Mesendoderm (in vitro differentiated cells): ENCODE measurements around the gene IL17RC.
"Not testable (repeated sequence)": the region's sequence is repeated elsewhere in the genome, so short reads cannot be mapped to it uniquely, and the experiment has no call there.

ENCODE experiments used
- DNase-seq: peaks from one replicate; pipeline ENCODE4 v3.0.0; 2013
- H2AK5ac ChIP-seq: 2 replicates; pipeline ENCODE4 v1.6.1; 2013; ENCODE audit warnings: low read length, inconsistent platforms
- H2BK120ac ChIP-seq: 2 replicates; pipeline ENCODE4 v1.6.1; 2013; ENCODE audit warnings: low read depth, mild to moderate bottlenecking, low read length, moderate library complexity, mixed read lengths
- H2BK15ac ChIP-seq: replicated peaks from 2 replicates; pipeline ENCODE4 v1.6.1; 2013; ENCODE audit warnings: low read depth, mild to moderate bottlenecking, moderate library complexity
- H2BK5ac ChIP-seq: 2 replicates; pipeline ENCODE4 v1.6.1; 2013; ENCODE audit warnings: low read length, inconsistent platforms
- H3K18ac ChIP-seq: 2 replicates; pipeline ENCODE4 v1.6.1; 2013; ENCODE audit warnings: mild to moderate bottlenecking, low read length, mixed read lengths
- H3K23ac ChIP-seq: one replicate; pipeline ENCODE4 v1.6.1; 2013; ENCODE audit warnings: low read length
- H3K27ac ChIP-seq: 2 replicates; pipeline ENCODE4 v1.5.1; 2013; ENCODE audit warnings: low read depth, mild to moderate bottlenecking, inconsistent platforms, low read length, moderate library complexity
- H3K27me3 ChIP-seq: 2 replicates; pipeline ENCODE4 v1.6.1; 2013; ENCODE audit warnings: low read length, control low read depth, mild to moderate bottlenecking, inconsistent platforms; ENCODE audit not compliant: insufficient read depth, poor library complexity
- H3K36me3 ChIP-seq: 2 replicates; pipeline ENCODE4 v1.6.1; 2013; ENCODE audit warnings: low read length, inconsistent platforms; ENCODE audit not compliant: control insufficient read depth, insufficient read depth
- H3K4ac ChIP-seq: one replicate; pipeline ENCODE4 v1.6.1; 2013; ENCODE audit warnings: low read depth, mild to moderate bottlenecking, low read length, moderate library complexity
- H3K4me1 ChIP-seq: 2 replicates; pipeline ENCODE4 v1.6.1; 2013; ENCODE audit warnings: low read depth, low read length, inconsistent platforms; ENCODE audit not compliant: control insufficient read depth
- H3K4me2 ChIP-seq: 2 replicates; pipeline ENCODE4 v1.6.1; 2013; ENCODE audit warnings: low read length
- H3K4me3 ChIP-seq: 2 replicates; pipeline ENCODE4 v1.5.1; 2013; ENCODE audit warnings: mild to moderate bottlenecking, low read length
- H3K56ac ChIP-seq: one replicate; pipeline ENCODE4 v1.6.1; 2013; ENCODE audit warnings: low read length
- H3K79me1 ChIP-seq: 2 replicates; pipeline ENCODE4 v1.6.1; 2013; ENCODE audit warnings: low read length, inconsistent platforms
- H3K79me2 ChIP-seq: 2 replicates; pipeline ENCODE4 v1.6.1; 2013; ENCODE audit warnings: mild to moderate bottlenecking, low read length; ENCODE audit not compliant: control insufficient read depth, insufficient read depth
- H3K9ac ChIP-seq: 2 replicates; pipeline ENCODE4 v1.6.1; 2013; ENCODE audit warnings: low read length, inconsistent platforms
- H4K5ac ChIP-seq: one replicate; pipeline ENCODE4 v1.6.1; 2013; ENCODE audit warnings: low read length
- H4K8ac ChIP-seq: one replicate; pipeline ENCODE4 v1.6.1; 2013; ENCODE audit warnings: low read depth, mild to moderate bottlenecking, control low read depth, low read length, moderate library complexity
- WGBS: extraction: QIAGEN DNeasy Blood & Tissue Kit; methylation state at CpG from one replicate; pipeline ENCODE4 v1.1.7; 2013; ENCODE audit warnings: low lambda C conversion rate, missing lambda C conversion rate; ENCODE audit not compliant: insufficient coverage; ENCODE audit errors: extremely low coverage; 5-methylcytosine and 5-hydroxymethylcytosine counted together

Gene IL17RC

GRCh38 chr3:9875448-9875847, 41.5 kb upstream of the IL17RC start:
- no peak for DNase-seq
- Histone ChIP-seq H4K5ac (no peak overlapping the region), H4K8ac (no peak overlapping the region), H3K9ac (no peak overlapping the region), H3K36me3 (no peaks in the 10 kb centered on the region), H3K79me1 (no peaks in the 10 kb centered on the region), H3K4me2 (no peak overlapping the region), H3K79me2 (no peaks in the 10 kb centered on the region), H3K56ac (no peak overlapping the region), H2BK120ac (no peak overlapping the region), H2AK5ac (no peak overlapping the region), H3K18ac (no peak overlapping the region), H3K4me1 (no peaks in the 10 kb centered on the region), H3K27ac (no peak overlapping the region), H2BK15ac (no peak overlapping the region), H3K27me3 (no peaks in the 10 kb centered on the region), H3K23ac (no peak overlapping the region), H2BK5ac (no peak overlapping the region), H3K4ac (no peak overlapping the region), H3K4me3 (no peak overlapping the region)

GRCh38 chr3:9876255-9876654, 40.6 kb upstream of the IL17RC start:
- H3K4me3 ChIP-seq, H3K27ac ChIP-seq, H3K18ac ChIP-seq, DNase-seq, H3K79me1 ChIP-seq, H2BK5ac ChIP-seq, H3K56ac ChIP-seq, H3K23ac ChIP-seq, H3K4me1 ChIP-seq, H3K4ac ChIP-seq, H3K79me2 ChIP-seq, H4K8ac ChIP-seq, H2BK15ac ChIP-seq, H2BK120ac ChIP-seq, H3K9ac ChIP-seq, H3K27me3 ChIP-seq, H4K5ac ChIP-seq, H2AK5ac ChIP-seq, H3K4me2 ChIP-seq, H3K36me3 ChIP-seq: not testable (repeated sequence)
- no CpG with 5 or more reads among the region's 4 CpGs for WGBS

- H2AK5ac ChIP-seq: no peak overlapping the region
- H2BK5ac ChIP-seq: no peak overlapping the region
- H3K9ac ChIP-seq: no peak overlapping the region
- H3K23ac ChIP-seq: no peak overlapping the region
- H2BK15ac ChIP-seq: no peak overlapping the region
- H4K8ac ChIP-seq: no peak overlapping the region
- H3K4me2 ChIP-seq: no peak overlapping the region
- no peak overlapping the region for H3K56ac ChIP-seq
- H3K18ac ChIP-seq: no peak overlapping the region
- no peaks in the 10 kb centered on the region for H3K4me1 ChIP-seq
- H3K4ac ChIP-seq: no peak overlapping the region
- no peak overlapping the region for H3K27ac ChIP-seq
- no peaks in the 10 kb centered on the region for H3K36me3 ChIP-seq
- H2BK120ac ChIP-seq: no peak overlapping the region
- H4K5ac ChIP-seq: no peak overlapping the region
- no peak for DNase-seq
- H3K27me3 ChIP-seq: no peaks in the 10 kb centered on the region
- H3K79me2 ChIP-seq: no peaks in the 10 kb centered on the region
- WGBS: no CpG with 5 or more reads among the region's 12 CpGs
- no peaks in the 10 kb centered on the region for H3K79me1 ChIP-seq
- no peak overlapping the region for H3K4me3 ChIP-seq
Measured at GRCh38 chr3:9876991-9877390, 39.9 kb upstream of the IL17RC start.

- H3K27ac ChIP-seq: no peak overlapping the region
- H3K4me1 ChIP-seq: no peaks in the 10 kb centered on the region
- H3K9ac ChIP-seq: no peak overlapping the region
- H2AK5ac ChIP-seq: no peak overlapping the region
- no peak overlapping the region for H3K4ac ChIP-seq
- H3K4me2 ChIP-seq: no peak overlapping the region
- no peak overlapping the region for H3K4me3 ChIP-seq
- no peak overlapping the region for H2BK5ac ChIP-seq
- no peak overlapping the region for H3K23ac ChIP-seq
- H4K5ac ChIP-seq: no peak overlapping the region
- H3K79me1 ChIP-seq: no peaks in the 10 kb centered on the region
- H3K36me3 ChIP-seq: no peaks in the 10 kb centered on the region
- no peak overlapping the region for H2BK15ac ChIP-seq
- H4K8ac ChIP-seq: no peak overlapping the region
- H2BK120ac ChIP-seq: no peak overlapping the region
- no peak overlapping the region for H3K18ac ChIP-seq
- DNase-seq: no peak
- no peaks in the 10 kb centered on the region for H3K27me3 ChIP-seq
- no peak overlapping the region for H3K56ac ChIP-seq
- WGBS: no CpG with 5 or more reads among the region's 5 CpGs
- no peaks in the 10 kb centered on the region for H3K79me2 ChIP-seq
Measured at GRCh38 chr3:9878700-9879099, 38.2 kb upstream of the IL17RC start.

GRCh38 chr3:9879830-9880549, 36.9 kb upstream of the IL17RC start, which contains the start of gene CIDEC:
TSS of gene CIDEC (minus strand) at chr3:9880253. CDS start at chr3:9878486, 1,767 bp downstream.
- Histone ChIP-seq H2BK120ac (no peak within 1 kb of the TSS), H2AK5ac (no peak within 1 kb of the TSS), H3K56ac (no peak within 1 kb of the TSS), H3K27me3 (no peaks in the 10 kb centered on the region), H3K27ac (no peak within 1 kb of the TSS), H4K5ac (no peak within 1 kb of the TSS), H3K9ac (no peak within 1 kb of the TSS), H3K4me2 (no peak within 1 kb of the TSS), H3K79me1 (no peaks in the 10 kb centered on the region), H3K4me3 (no peak within 1 kb of the TSS), H3K18ac (no peak within 1 kb of the TSS), H4K8ac (no peak within 1 kb of the TSS), H3K36me3 (no peaks in the 10 kb centered on the region), H3K4me1 (no peaks in the 10 kb centered on the region), H3K23ac (no peak within 1 kb of the TSS), H2BK15ac (no peak within 1 kb of the TSS), H3K4ac (no peak within 1 kb of the TSS), H2BK5ac (no peak within 1 kb of the TSS), H3K79me2 (no peaks in the 10 kb centered on the region)
- WGBS: no CpG with 5 or more reads among the region's 7 CpGs
- no peak for DNase-seq

GRCh38 chr3:9881441-9881840, 35.5 kb upstream of the IL17RC start:
- H3K79me2 ChIP-seq: no peaks in the 10 kb centered on the region
- H2AK5ac ChIP-seq: no peak overlapping the region

More at GRCh38 chr3:9881441-9881840, 35.5 kb upstream of the IL17RC start:
- H3K4me2 ChIP-seq: no peak overlapping the region
- no peaks in the 10 kb centered on the region for H3K79me1 ChIP-seq
- no peak overlapping the region for H3K4ac ChIP-seq
- no peak overlapping the region for H3K18ac ChIP-seq
- H3K23ac ChIP-seq: no peak overlapping the region
- H3K36me3 ChIP-seq: no peaks in the 10 kb centered on the region
- no peak overlapping the region for H2BK5ac ChIP-seq
- DNase-seq: no peak
- no peak overlapping the region for H4K5ac ChIP-seq
- H3K4me1 ChIP-seq: no peaks in the 10 kb centered on the region
- no peaks in the 10 kb centered on the region for H3K27me3 ChIP-seq
- H3K27ac ChIP-seq: no peak overlapping the region
- no CpG with 5 or more reads among the region's 1 CpG for WGBS
- no peak overlapping the region for H2BK120ac ChIP-seq
- no peak overlapping the region for H4K8ac ChIP-seq
- H2BK15ac ChIP-seq: no peak overlapping the region
- H3K9ac ChIP-seq: no peak overlapping the region
- H3K56ac ChIP-seq: no peak overlapping the region
- no peak overlapping the region for H3K4me3 ChIP-seq
